ENCODE measurements around the gene CHAF1B.
"Not testable (repeated sequence)": the region's sequence is repeated elsewhere in the genome, so short reads cannot be mapped to it uniquely, and the experiment has no call there.

The CHAF1B gene

GRCh38 chr21:36385233-36386030, at the start of gene CHAF1B:
CHAF1B (plus strand) TSS chr21:36385392; CDS start chr21:36386137, 745 bp downstream.
- peak; percentile 77 for DNase-seq (ENCODE audit: low read depth)

- no peak for DNase-seq (ENCODE audit: low read depth)
Measured at GRCh38 chr21:36337099-36337509, 48.1 kb upstream of the CHAF1B start.

GRCh38 chr21:36338975-36339374, 46.2 kb upstream of the CHAF1B start:
- DNase-seq (ENCODE audit: low read depth), result no peak

- not testable (repeated sequence) for DNase-seq (ENCODE audit: low read depth)
Measured at GRCh38 chr21:36342581-36342980, 42.6 kb upstream of the CHAF1B start.

- no peak for DNase-seq (ENCODE audit: low read depth)
Measured at GRCh38 chr21:36344931-36345330, 40.3 kb upstream of the CHAF1B start.

GRCh38 chr21:36347278-36347961, 37.8 kb upstream of the CHAF1B start:
- DNase-seq (ENCODE audit: low read depth), result no peak

GRCh38 chr21:36347962-36348328, 37.2 kb upstream of the CHAF1B start:
- no peak for DNase-seq (ENCODE audit: low read depth)

GRCh38 chr21:36349315-36349714, 35.9 kb upstream of the CHAF1B start:
- no peak for DNase-seq (ENCODE audit: low read depth)

- DNase-seq (ENCODE audit: low read depth), result no peak
Measured at GRCh38 chr21:36350282-36350910, 34.8 kb upstream of the CHAF1B start.

GRCh38 chr21:36354918-36355680, 30.1 kb upstream of the CHAF1B start:
- no peak for DNase-seq (ENCODE audit: low read depth)

GRCh38 chr21:36355868-36356267, 29.3 kb upstream of the CHAF1B start:
- no peak for DNase-seq (ENCODE audit: low read depth)

GRCh38 chr21:36359185-36359584, 26.0 kb upstream of the CHAF1B start:
- no peak for DNase-seq (ENCODE audit: low read depth)

GRCh38 chr21:36369064-36369685, 16.0 kb upstream of the CHAF1B start:
- no peak for DNase-seq (ENCODE audit: low read depth)

GRCh38 chr21:36375994-36376393, 9.2 kb upstream of the CHAF1B start:
- no peak for DNase-seq (ENCODE audit: low read depth)

GRCh38 chr21:36377391-36377842, 7.8 kb upstream of the CHAF1B start:
- no peak for DNase-seq (ENCODE audit: low read depth)

GRCh38 chr21:36379251-36379650, 5.9 kb upstream of the CHAF1B start:
- no peak for DNase-seq (ENCODE audit: low read depth)

- DNase-seq (ENCODE audit: low read depth), result no peak
Measured at GRCh38 chr21:36381841-36382589, 3.2 kb upstream of the CHAF1B start.

- not testable (repeated sequence) for DNase-seq (ENCODE audit: low read depth)
Measured at GRCh38 chr21:36382722-36383121, 2.5 kb upstream of the CHAF1B start.

- no peak for DNase-seq (ENCODE audit: low read depth)
Measured at GRCh38 chr21:36384885-36385232, 333 bp upstream of the CHAF1B start.

- DNase-seq (ENCODE audit: low read depth), result no peak
Measured at GRCh38 chr21:36386031-36386642, 945 bp downstream of the CHAF1B start.

GRCh38 chr21:36388096-36388495, 2.9 kb downstream of the CHAF1B start:
- DNase-seq (ENCODE audit: low read depth), result no peak
